IPS DF 6.9 (cell line): ENCODE data around the gene NOTCH3.

Source experiments
- DNase-seq: peaks from one replicate; pipeline ENCODE4 v3.0.0-alpha.2; 2013; ENCODE audit warnings: low read depth, low spot score
- H3K27ac ChIP-seq: one replicate; pipeline ENCODE4 v1.5.1; 2013; ENCODE audit warnings: low read length, control low read depth
- H3K27me3 ChIP-seq: 2 replicates; pipeline ENCODE4 v1.6.1; 2013; ENCODE audit warnings: mild to moderate bottlenecking, low read length; ENCODE audit not compliant: control insufficient read depth, insufficient read depth
- H3K36me3 ChIP-seq: 2 replicates; pipeline ENCODE4 v1.6.1; 2013; ENCODE audit warnings: low read length; ENCODE audit not compliant: control insufficient read depth, insufficient read depth
- H3K4me1 ChIP-seq: 2 replicates; pipeline ENCODE4 v1.6.1; 2013; ENCODE audit warnings: low read length; ENCODE audit not compliant: control insufficient read depth, insufficient read depth
- H3K4me3 ChIP-seq: 2 replicates; pipeline ENCODE4 v1.5.1; 2013; ENCODE audit warnings: mild to moderate bottlenecking, low read length
- H3K9me3 ChIP-seq: 2 replicates; pipeline ENCODE4 v1.6.1; 2013; ENCODE audit warnings: low read length, inconsistent platforms; ENCODE audit not compliant: control insufficient read depth, insufficient read depth
- WGBS: extraction: QIAGEN DNeasy Blood & Tissue Kit; methylation state at CpG from one replicate; pipeline ENCODE4 v1.1.7; 2013; ENCODE audit warnings: mixed read lengths, missing lambda C conversion rate; ENCODE audit not compliant: insufficient read length, insufficient coverage; 5-methylcytosine and 5-hydroxymethylcytosine counted together

The NOTCH3 gene

DNA sequence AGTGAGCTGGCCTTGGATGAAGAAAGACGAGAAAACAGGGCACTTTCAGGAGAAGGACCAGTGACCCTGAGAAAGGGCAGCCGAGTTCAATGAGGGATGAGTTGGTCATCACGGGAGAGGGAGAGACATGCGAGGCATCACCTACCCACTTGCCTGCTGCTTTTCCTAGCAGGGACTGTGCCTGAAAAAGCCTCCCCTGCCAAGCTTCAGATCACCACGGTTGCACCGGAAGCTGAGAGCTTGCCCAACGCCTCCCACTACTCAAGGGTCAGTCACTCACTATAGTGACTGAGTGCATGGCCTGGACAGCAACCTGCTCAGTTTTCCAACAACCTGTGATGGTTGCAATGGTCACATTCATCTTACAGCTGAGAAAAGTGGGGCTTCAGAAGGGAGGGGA lies 44.0 kb upstream of the NOTCH3 start:
- DNase-seq, result no peak
- Histone ChIP-seq H3K27ac (no peak overlapping the region), H3K27me3 (no peaks in the 10 kb centered on the region), H3K4me1 (no peaks in the 10 kb centered on the region; the same call in 1 of the 2 replicates), H3K9me3 (no peaks in the 10 kb centered on the region), H3K36me3 (peaks cover 52% of the 10 kb centered on the region), H3K4me3 (no peak overlapping the region)
- no CpG with 5 or more reads among the region's 7 CpGs for WGBS

DNA sequence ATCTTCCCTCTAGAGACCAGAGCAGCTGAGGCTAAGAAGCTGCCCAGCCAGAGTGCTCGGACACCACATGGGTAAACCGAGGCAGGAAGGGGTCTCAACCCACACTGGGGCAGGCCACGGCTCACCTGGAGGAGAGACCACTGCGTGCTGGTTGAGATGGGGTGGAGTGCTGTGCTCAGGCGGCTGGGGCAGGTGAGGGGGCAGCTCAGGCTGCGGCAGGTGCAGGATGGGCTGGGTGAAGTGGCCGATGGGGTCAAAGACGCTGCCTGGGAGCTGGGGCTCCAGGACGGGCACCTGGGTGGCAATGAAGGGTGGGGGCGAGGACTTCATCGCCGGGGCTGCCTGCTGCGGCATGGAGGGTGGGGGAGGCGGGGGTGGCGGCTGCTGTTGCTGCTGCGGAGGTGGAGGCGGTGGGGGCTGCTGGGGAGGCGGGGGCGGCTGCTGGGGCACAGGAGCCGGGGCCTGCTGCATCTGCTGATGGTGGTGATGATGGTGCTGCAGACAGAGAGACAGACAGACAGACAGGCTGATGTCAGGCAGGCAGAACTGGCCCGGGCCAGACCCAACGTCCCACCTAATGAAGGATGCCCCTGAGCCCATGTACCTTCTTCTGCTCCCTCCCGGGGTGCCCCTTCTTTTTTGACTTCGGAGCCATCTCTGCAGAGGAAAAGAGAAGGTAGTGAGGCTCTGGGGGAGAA lies 43.5 kb upstream of the NOTCH3 start:
- Histone ChIP-seq H3K27me3 (no peaks in the 10 kb centered on the region), H3K4me3 (no peak overlapping the region), H3K36me3 (peaks cover 57% of the 10 kb centered on the region), H3K27ac (no peak overlapping the region), H3K4me1 (no peaks in the 10 kb centered on the region; the same call in 1 of the 2 replicates), H3K9me3 (no peaks in the 10 kb centered on the region)
- WGBS, result no CpG with 5 or more reads among the region's 24 CpGs
- no peak for DNase-seq

DNA sequence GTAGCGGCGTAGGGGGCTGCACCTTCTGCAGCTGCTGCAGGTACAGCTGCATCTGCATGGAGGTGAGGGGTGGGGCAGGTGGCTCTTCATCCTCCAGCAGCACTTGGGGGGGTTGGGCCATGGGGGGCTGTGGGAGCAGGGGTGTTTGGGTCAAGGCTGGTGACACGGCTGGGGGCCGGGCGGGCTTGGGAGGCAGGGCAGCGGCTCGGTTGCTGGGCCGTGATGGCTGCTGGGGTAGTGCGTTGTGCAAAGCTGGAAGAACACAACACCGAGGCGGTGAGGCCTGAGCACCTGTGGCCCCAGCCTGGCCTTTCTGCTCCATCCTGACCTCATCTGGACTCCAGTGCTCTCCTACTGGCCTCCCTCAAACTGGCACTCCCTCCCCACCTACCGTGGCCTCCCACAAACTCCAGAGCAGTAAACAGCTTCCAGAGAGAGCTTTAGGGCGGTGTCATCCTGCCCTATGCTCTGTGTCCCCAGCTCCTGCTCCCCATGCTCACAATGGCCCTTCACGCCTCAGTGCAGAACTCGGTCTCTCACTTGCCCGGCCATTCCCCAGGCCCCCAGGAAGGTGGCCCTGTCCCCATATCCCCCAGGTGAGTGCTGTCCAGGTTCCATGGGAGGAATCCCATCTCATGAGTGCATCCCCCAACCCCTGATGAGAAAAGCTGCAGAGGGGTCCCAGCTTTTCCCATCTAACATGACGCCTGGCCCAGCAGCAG lies 42.6 kb upstream of the NOTCH3 start:
- Histone ChIP-seq H3K27me3 (no peaks in the 10 kb centered on the region), H3K4me3 (no peak overlapping the region), H3K4me1 (no peaks in the 10 kb centered on the region; the same call in 1 of the 2 replicates), H3K36me3 (peaks cover 55% of the 10 kb centered on the region), H3K27ac (no peak overlapping the region), H3K9me3 (no peaks in the 10 kb centered on the region)
- no CpG with 5 or more reads among the region's 17 CpGs for WGBS
- no peak for DNase-seq

DNA sequence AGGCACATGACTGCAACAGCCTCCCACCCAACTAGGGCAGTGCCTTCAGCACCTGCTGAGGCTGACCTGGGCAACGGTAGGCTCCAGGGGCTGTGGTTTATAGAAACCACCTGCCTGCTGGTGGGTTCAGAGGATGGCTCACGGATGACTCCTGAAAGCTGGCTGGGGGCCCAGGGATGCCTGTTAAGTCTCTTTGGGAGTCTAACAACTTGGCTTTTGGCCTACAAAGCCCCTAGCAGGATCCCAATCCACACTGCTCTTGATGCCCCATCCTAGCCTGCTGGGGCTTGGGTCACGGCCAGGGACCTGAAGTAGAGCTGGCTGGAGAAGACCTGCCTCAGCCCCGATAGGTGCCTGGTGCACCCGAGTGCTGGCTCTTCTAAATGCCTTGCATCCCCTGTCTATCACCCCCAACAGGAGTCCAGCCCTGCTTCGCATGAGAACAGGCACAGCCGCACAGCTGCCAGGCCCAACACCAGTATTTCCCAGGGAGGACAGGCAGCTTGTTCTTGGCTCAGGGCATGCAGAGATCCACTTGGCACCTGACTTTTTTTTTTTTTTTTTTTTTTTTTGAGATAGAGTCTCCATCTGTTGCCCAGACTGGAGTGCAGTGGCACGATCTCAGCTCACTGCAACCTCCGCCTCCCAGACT lies 40.6 kb upstream of the NOTCH3 start:
- Histone ChIP-seq H3K4me3 (no peak overlapping the region), H3K27ac (no peak overlapping the region), H3K27me3 (no peaks in the 10 kb centered on the region), H3K36me3 (peaks cover 62% of the 10 kb centered on the region), H3K9me3 (no peaks in the 10 kb centered on the region), H3K4me1 (no peaks in the 10 kb centered on the region; the same call in 1 of the 2 replicates)
- DNase-seq, result no peak
- WGBS, result no CpG with 5 or more reads among the region's 9 CpGs

DNA sequence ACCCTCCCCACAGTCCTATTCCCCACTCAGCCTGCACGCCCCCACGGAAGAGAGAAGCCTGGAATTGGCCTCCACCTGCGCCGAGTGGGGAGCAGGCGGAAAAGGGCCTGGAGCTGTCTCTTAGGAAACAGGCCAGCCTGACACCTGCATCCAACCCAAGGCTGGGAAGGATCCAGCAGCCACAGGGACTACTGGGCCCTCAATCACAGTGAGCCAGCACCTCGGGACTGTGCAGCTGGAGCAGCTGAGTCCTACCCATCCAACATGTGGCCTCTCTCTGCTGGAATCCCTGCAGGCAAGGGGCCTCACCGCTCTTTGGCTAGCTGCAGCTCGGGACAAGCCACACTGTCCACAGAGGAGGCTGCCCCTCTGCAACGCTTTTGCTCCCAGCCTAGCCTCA lies 39.7 kb upstream of the NOTCH3 start:
- no peak for DNase-seq
- no peaks in the 10 kb centered on the region for H3K27me3 ChIP-seq
- no peaks in the 10 kb centered on the region; the same call in 1 of the 2 replicates for H3K4me1 ChIP-seq
- H3K9me3 ChIP-seq, result no peaks in the 10 kb centered on the region
- H3K4me3 ChIP-seq, result no peak overlapping the region
- no peak overlapping the region for H3K27ac ChIP-seq
- H3K36me3 ChIP-seq, result peaks cover 60% of the 10 kb centered on the region
- no CpG with 5 or more reads among the region's 9 CpGs for WGBS

DNA sequence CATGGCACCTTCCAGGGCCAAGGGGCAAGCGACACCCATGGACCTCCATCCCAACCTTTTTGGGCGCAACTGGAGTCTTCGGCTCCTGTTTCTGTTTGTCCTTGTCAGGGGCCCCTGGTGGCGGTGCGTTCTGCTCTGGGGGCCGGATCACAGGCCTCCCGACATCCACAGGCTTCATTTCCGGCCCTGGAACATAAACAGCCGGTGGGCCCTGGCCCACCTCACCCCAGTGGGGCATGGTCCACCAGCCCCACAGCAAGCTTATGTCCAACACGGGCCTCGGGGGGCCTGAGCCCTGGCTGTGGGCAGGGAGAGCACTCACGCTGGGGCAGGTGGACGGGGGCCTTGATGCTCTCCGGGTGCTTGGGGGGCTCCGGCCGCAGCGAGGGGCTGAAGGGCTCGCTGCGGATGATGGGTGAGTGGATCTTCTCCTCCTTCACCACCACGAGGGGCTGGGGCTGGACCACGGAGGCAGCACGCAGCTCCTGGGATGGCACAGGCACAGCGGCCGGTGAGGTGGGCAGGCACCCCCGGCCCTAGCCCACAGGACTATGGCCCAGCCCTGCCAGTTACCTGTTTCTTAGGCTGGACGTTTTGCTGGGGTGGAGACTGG lies 38.6 kb upstream of the NOTCH3 start:
- no peak overlapping the region for H3K4me3 ChIP-seq
- no peak for DNase-seq
- WGBS, result no CpG with 5 or more reads among the region's 26 CpGs
- H3K4me1 ChIP-seq, result no peaks in the 10 kb centered on the region; the same call in 1 of the 2 replicates
- no peaks in the 10 kb centered on the region for H3K27me3 ChIP-seq
- H3K27ac ChIP-seq, result no peak overlapping the region
- no peaks in the 10 kb centered on the region for H3K9me3 ChIP-seq
- peaks cover 56% of the 10 kb centered on the region for H3K36me3 ChIP-seq

DNA sequence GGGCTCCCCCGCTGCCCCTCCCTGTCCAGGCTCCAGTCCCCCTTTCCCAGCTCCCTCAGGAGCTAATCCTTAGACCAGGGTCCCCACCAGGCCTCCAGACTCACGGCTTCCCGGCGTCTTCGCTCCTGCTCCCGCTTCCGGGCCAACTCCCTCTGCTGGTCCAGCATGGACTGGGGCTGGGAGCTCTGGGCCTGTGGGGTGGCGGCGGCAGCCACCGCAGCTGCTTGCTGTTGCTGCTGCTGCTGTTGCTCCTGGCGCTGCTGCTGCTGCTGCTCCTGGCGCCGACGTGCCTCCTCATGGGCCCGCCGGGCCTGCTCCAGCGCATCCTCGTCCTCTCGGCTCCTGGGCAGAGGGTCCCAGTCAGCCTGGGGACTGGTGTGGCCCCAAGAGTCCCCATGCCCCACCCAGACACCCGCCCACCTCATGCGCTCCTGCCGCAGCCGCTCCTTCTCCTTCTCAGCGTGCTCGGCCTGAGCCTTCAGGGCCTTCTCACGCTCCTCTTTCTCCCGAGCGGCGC lies 37.9 kb upstream of the NOTCH3 start:
- Histone ChIP-seq H3K27me3 (no peaks in the 10 kb centered on the region), H3K4me1 (no peaks in the 10 kb centered on the region; the same call in 1 of the 2 replicates), H3K4me3 (no peak overlapping the region), H3K9me3 (no peaks in the 10 kb centered on the region), H3K36me3 (peaks cover 52% of the 10 kb centered on the region), H3K27ac (no peak overlapping the region)
- no CpG with 5 or more reads among the region's 29 CpGs for WGBS
- DNase-seq, result no peak

DNA sequence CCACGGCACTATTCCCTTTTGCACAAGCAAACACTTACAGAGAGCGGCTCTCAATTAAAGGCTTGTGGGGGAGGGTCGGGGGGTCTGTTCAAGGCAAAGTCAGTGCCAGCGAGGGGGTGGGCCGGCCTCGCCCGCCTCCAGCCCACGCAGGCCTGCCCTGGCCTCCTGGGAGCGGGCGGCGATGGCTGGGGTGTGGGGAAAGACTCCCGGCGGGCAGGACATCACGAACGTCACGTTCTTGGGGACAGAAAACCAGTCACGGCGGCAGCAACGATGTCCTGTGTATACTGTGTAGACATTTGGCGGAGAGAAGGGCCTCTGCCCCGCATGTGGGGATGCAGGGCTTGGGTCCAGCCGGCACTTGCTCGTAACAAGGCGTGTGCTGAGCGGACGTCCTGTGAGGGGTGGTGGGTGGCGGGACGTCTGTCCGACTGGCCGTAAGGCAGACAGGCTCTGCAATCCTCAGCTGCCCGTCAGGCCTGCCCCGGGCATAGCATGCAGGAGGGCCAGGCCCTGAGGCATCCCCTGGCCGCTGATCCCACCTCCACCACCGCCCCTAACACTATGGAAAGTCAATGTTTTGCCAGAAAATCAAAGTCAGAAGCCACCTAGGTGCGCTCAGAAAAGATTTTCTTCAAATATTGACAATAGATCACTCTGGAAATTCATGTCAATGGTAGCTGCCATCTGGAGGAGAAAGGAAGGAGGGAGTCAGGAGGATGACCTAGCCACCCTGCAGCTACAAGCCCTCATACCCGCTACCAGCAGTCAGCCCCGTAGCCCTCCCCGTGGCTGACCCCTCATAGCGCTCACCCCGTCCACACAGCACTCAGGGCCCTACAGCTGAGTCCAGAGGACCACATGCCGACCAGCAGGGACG lies 37.2 kb upstream of the NOTCH3 start:
- Histone ChIP-seq H3K4me1 (no peaks in the 10 kb centered on the region), H3K36me3 (peaks cover 49% of the 10 kb centered on the region), H3K9me3 (no peaks in the 10 kb centered on the region), H3K4me3 (no peak overlapping the region), H3K27ac (no peak overlapping the region), H3K27me3 (no peaks in the 10 kb centered on the region)
- no CpG with 5 or more reads among the region's 42 CpGs for WGBS
- DNase-seq, result no peak

DNA sequence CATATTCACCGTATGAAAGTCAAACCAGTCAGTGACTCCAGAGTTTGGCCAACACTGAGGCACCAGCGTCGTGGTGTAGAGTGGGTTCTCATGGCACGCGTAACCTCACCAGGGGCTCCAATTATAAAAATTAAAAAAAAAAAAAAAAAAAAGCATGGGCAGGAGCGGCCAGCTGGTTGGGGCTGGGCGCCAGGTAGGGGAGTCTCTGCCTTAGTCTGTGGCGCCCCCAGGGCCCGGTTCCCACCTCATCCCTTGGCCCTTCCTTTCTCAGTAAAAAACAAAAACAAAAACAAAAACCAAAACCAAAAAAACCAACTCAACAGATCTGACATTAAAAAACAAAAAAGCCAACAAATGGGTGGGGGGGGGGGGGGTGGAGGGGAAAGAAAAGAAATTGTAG lies 36.1 kb upstream of the NOTCH3 start:
- DNase-seq, result no peak
- peaks cover 42% of the 10 kb centered on the region for H3K36me3 ChIP-seq
- no peak overlapping the region for H3K27ac ChIP-seq
- 0 out of 2 replicates have a peak, but pooled peaks cover 2% of the 10 kb centered on the region for H3K4me1 ChIP-seq
- no peak overlapping the region for H3K4me3 ChIP-seq
- H3K27me3 ChIP-seq, result no peaks in the 10 kb centered on the region
- no CpG with 5 or more reads among the region's 9 CpGs for WGBS
- no peaks in the 10 kb centered on the region for H3K9me3 ChIP-seq
